Transverse colon (tissue), 4 donors: ENCODE data around the gene WLS. TPM values are rescaled to one million over a fixed set of nuclear protein-coding genes. Genes with fewer than 3 reads are reported as not detected.

ENCODE experiments used
- DNase-seq: peaks from one replicate; pipeline ENCODE4 v3.0.0-alpha.2; 2019
- H3K27ac ChIP-seq, 4 donors: fragments of 200-600 bp; sonication (generic); 2 replicates each; pipeline ENCODE4 v1.5.1; 2016 to 2018; ENCODE audit warnings: inconsistent platforms in 4 of 4
- H3K27me3 ChIP-seq: fragments of 200-600 bp; sonication (generic); 2 replicates; pipeline ENCODE4 v1.5.1; 2017; ENCODE audit warnings: inconsistent platforms
- H3K36me3 ChIP-seq, 4 donors: fragments of 200-600 bp; sonication (generic); 2 replicates each; pipeline ENCODE4 v1.5.1; 2017 to 2019; ENCODE audit warnings: inconsistent platforms in 4 of 4
- H3K4me1 ChIP-seq, 4 donors: fragments of 200-600 bp; sonication (generic); 2 replicates each; pipeline ENCODE4 v1.5.1; 2017 to 2020; ENCODE audit warnings: inconsistent platforms in 4 of 4
- H3K4me3 ChIP-seq, 4 donors: fragments of 200-600 bp; sonication (generic); 1 replicate in 1 of 4; 2 replicates in 3 of 4; pipeline versions ENCODE4 v1.5.1 to v1.6.1; 2017 to 2019; ENCODE audit warnings: inconsistent platforms in 4 of 4
- H3K9me3 ChIP-seq, 2 donors: fragments of 200-600 bp; sonication (generic); 2 replicates each; pipeline ENCODE4 v1.5.1; 2017 to 2019; ENCODE audit warnings: inconsistent platforms in 2 of 2
- EP300 ChIP-seq: sonication (generic); formaldehyde crosslinking; IDR thresholded peaks from one replicate; pipeline ENCODE4 v1.6.1; 2017; ENCODE audit warnings: antibody characterized with exemption, low read depth
- POLR2A ChIP-seq: fragments of 450-650 bp; IDR thresholded peaks from one replicate; pipeline ENCODE4 v1.6.1; 2016; ENCODE audit warnings: antibody characterized with exemption, mild to moderate bottlenecking, moderate library complexity
- POLR2AphosphoS5 ChIP-seq, 3 donors: sonication (generic); formaldehyde crosslinking; IDR thresholded peaks; one replicate each; pipeline ENCODE4 v1.6.1; 2016; ENCODE audit warnings: antibody characterized with exemption in 3 of 3
- WGBS, 2 donors: methylation state at CpG; one replicate each; pipeline ENCODE4 v1.1.5; 2018; ENCODE audit warnings: low coverage in 1 of 2; 5-methylcytosine and 5-hydroxymethylcytosine counted together
- in situ Hi-C, 4 donors: fragments of 200-750 bp; cut with MboI; loops; one replicate each; pipeline versions ENCODE4 v1.15.0 to v1.15.1; 2017; ENCODE audit warnings: low sequenced_read_pairs in 3 of 4, low pct_ligation_motif_present in 1 of 4, low pct_unique_long_range_greater_than_20kb in 1 of 4
- intact Hi-C: fragments of 100-400 bp; cut with DNase I; formaldehyde crosslinking; loops from one replicate; pipeline ENCODE4 v1.15.1; 2023; ENCODE audit warnings: low total_unique reads
- total RNA-seq, 4 donors: library from RNA; depleted of rRNA; stranded (reverse); fragments of >200 nt; gene quantifications; one replicate each; pipeline ENCODE4 v1.1.0, GENCODE V29; 2016
- TF ChIP-seq, protein P1 (sequence below), 5 experiments: fragments of 200-600 bp in 3 of 5; fragments of 450-650 bp in 2 of 5; sonication (generic) in 3 of 5; IDR thresholded peaks; 1 replicate in 2 of 5; 2 replicates in 3 of 5; pipeline ENCODE4 v1.5.1; 2016 to 2017; ENCODE audit warnings: antibody characterized with exemption in 5 of 5, inconsistent platforms in 3 of 5, mild to moderate bottlenecking in 2 of 5, moderate library complexity in 1 of 5

Gene WLS
- total RNA-seq = 100 to 1,000 TPM in 2 of 4 donors, 10 to 100 TPM in 2; 69.9 to 117 (median 98.7) TPM

DNA sequence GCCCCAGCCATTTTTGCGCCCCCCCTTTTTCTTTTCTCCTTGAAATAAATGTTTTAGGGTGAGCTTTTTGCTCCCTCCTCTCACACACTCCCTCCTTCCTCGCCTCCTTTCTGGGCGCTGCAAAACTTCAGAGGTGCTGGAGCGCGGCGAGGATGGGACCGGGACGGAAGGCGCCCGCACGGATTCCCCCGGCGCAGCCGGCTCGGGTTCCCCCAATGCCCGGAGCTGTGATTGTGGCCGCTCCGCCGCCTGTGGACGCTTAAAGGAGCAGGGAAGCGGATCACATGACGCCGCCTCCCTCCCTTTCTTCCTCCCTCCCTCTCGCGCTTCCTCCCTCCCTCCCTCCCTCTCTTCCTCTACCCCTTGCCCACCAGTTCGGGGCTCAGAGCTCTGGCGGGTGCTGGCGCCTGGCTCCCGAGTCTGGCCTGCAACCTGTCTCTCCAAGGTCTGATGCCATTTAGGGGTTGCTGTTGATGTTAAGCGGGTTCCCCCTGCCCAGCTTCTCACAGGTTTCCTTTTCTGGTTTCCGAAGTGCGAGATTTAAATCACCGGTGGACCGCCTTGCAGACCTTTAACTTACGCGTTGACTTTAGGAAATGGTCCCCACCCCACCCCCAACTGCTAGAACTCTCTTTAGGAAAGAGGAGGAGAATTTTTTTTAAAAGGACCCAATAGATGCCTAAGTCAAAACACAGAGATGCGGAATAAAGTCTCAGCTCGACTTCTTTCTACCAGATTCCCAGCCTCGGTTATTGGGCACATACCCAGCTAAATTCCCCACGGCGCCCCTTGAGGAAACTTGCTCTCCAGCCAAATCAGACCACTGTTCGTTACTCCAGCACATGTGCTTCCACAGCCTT, at the start of gene WLS:
WLS (minus strand) TSS at position 235 of the 860 bp plus-strand sequence; CDS start at position 11, 224 bp downstream.
- Histone ChIP-seq H3K27me3 (no peaks in the 10 kb centered on the region), H3K27ac (peak within 1 kb of the TSS; percentile 83 to 95 (median 89)), H3K4me1 (peaks cover 0 to 39% (median 17%) of the 10 kb centered on the region in 4 donors), H3K4me3 (peak within 1 kb of the TSS; percentile 69 to 86 (median 72)), H3K9me3 (no peaks in the 10 kb centered on the region), H3K36me3 (no peaks in the 10 kb centered on the region)
- intact Hi-C loops (loop anchor here (5.0 to 10.0 kb wide), 2 partner anchors 92 to 110 kb away; no protein-coding TSS in a partner anchor), in situ Hi-C loops (no loop called here)
- TF ChIP-seq EP300 = no peak
- TF ChIP-seq POLR2AphosphoS5 (IDR thresholded peaks at IDR 0.05) = peak; percentile 89 to 92 (median 92)
- TF ChIP-seq, protein P1, sequence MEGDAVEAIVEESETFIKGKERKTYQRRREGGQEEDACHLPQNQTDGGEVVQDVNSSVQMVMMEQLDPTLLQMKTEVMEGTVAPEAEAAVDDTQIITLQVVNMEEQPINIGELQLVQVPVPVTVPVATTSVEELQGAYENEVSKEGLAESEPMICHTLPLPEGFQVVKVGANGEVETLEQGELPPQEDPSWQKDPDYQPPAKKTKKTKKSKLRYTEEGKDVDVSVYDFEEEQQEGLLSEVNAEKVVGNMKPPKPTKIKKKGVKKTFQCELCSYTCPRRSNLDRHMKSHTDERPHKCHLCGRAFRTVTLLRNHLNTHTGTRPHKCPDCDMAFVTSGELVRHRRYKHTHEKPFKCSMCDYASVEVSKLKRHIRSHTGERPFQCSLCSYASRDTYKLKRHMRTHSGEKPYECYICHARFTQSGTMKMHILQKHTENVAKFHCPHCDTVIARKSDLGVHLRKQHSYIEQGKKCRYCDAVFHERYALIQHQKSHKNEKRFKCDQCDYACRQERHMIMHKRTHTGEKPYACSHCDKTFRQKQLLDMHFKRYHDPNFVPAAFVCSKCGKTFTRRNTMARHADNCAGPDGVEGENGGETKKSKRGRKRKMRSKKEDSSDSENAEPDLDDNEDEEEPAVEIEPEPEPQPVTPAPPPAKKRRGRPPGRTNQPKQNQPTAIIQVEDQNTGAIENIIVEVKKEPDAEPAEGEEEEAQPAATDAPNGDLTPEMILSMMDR (IDR thresholded peaks at IDR 0.05) = peak in 2 of 5 experiments; percentile 31 to 35
- peak; percentile 86 for TF ChIP-seq POLR2A
- WGBS, 2 donors = 2 to 5% methylated on average over 8 to 41 of the region's 42 CpGs
- peak; percentile 81 for DNase-seq

DNA sequence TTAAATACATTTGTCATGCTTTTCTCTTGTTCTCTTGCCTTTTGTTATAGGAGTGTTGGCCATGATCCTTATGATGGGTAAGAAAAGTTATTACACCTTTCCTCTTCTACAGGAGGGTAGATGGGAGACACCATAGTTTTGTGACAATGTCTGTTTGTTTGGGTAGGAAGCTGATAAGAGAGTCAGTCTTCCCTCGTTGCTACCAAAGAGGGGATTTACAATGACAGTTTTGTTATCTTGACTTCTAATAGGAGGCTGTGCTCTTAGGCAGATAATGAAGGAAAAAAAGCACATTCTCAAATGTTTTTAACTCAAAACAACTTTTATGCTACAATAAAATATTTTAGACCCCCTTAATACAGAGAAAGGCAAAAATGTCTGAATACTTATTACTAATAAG, 48.0 kb upstream of the WLS start:
- Histone ChIP-seq H3K4me1 (no peaks in the 10 kb centered on the region), H3K4me3 (no peak overlapping the region), H3K9me3 (no peaks in the 10 kb centered on the region), H3K27me3 (no peaks in the 10 kb centered on the region), H3K27ac (no peak overlapping the region), H3K36me3 (no peaks in the 10 kb centered on the region)
- no peak for DNase-seq
- intact Hi-C loops = no loop called here
- TF ChIP-seq, protein P1 (IDR thresholded peaks at IDR 0.05) = no peak
- no peak for TF ChIP-seq POLR2AphosphoS5 (IDR thresholded peaks at IDR 0.05)
- TF ChIP-seq POLR2A = no peak
- no peak for TF ChIP-seq EP300
- 38 to 71% methylated on average over 1 of the region's 1 CpG for WGBS, 2 donors
- in situ Hi-C loops = no loop called here

- no peaks in the 10 kb centered on the region for H3K4me1 ChIP-seq
- WGBS, 2 donors = 86 to 89% methylated on average over 2 of the region's 2 CpGs
- H3K27me3 ChIP-seq = no peaks in the 10 kb centered on the region
- no peaks in the 10 kb centered on the region for H3K36me3 ChIP-seq
- DNase-seq = no peak
- intact Hi-C loops (no loop called here), in situ Hi-C loops (no loop called here)
- no peaks in the 10 kb centered on the region for H3K9me3 ChIP-seq
- H3K4me3 ChIP-seq = no peak overlapping the region
- H3K27ac ChIP-seq = no peak overlapping the region
- TF ChIP-seq POLR2A (no peak), POLR2AphosphoS5 (IDR thresholded peaks at IDR 0.05) (no peak), EP300 (no peak)
- TF ChIP-seq, protein P1 (IDR thresholded peaks at IDR 0.05) = no peak
Observed at GRCh38 chr1:68279846-68280245, 47.5 kb upstream of the WLS start.

DNA sequence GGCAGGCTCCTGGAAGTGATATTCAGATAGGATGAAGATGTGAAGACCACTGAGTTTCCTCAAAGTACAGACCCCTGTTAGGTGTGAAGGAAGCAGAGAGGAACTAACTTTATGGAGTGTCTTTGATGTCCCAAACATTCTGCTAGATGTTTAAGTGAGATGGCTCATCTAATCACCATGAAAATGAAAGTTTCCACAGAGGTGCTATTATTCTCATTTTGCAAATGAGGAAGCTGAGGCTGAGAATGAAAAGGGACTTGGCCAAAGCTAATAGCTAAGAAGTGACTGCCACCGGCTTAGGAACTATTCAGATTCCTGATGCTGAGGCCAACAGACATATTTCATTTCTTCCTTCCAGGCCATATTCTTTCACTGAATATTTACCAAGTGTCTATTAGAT, 45.9 kb upstream of the WLS start:
- no peak overlapping the region for H3K4me3 ChIP-seq
- TF ChIP-seq EP300 (no peak), POLR2AphosphoS5 (IDR thresholded peaks at IDR 0.05) (no peak), POLR2A (no peak)
- TF ChIP-seq, protein P1 (IDR thresholded peaks at IDR 0.05) = no peak
- no peaks in the 10 kb centered on the region for H3K27me3 ChIP-seq
- in situ Hi-C loops = no loop called here
- 80 to 83% methylated on average over 1 of the region's 1 CpG for WGBS, 2 donors
- no peaks in the 10 kb centered on the region for H3K4me1 ChIP-seq
- DNase-seq = no peak
- intact Hi-C loops = no loop called here
- no peaks in the 10 kb centered on the region for H3K36me3 ChIP-seq
- no peaks in the 10 kb centered on the region for H3K9me3 ChIP-seq
- no peak overlapping the region for H3K27ac ChIP-seq
